ENCODE measurements around the gene HS1BP3. TPM values are rescaled to one million over a fixed set of nuclear protein-coding genes. Genes with fewer than 3 reads are reported as not detected.

Gene HS1BP3
- total and polyA plus RNA-seq, 2 of the 13 experiments (the other 11 are each of a cell fraction or from before 2014, with no cell fraction given): 15.2 to 22.0 TPM

DNA sequence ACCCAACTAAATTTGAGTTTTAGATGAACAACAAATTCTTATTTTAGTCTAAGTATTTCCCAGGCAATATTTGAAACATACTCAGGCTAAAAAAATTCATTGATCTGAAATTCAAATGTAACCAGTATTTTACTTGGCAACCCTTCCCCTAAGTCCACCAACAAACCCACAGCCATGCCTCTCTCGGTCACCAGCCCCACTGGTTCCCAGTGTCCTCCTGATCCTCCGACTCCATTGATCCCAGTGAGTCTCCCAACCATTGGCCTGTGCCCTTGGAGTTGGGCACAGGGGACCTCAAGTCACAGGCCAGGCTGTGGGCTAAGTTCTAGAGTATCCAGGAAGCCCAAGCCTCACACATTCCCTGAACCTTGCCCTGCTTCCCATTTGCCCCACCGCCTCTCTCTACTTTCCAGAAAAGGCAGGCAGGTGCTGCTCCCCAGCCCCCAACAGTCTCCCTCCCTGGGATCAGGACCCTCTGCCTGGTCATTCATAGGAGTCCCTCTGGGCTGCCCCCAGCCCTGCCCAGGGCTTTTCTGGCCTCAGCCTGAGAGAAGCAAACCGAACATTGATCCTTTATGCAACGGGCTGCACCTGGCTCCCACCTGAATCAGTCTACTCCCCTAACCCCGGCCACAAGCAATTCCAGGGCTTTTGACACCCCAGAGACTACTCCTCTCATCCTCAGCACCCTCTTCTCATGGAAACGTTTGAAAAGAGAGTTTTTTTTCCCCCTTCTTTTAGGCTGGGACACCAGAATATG is 81.3 kb downstream of the HS1BP3 start (continued):
- TF ChIP-seq ARID2 (CRISPR knock-in tag; IDR thresholded peaks at IDR 0.05; ENCODE audit: borderline replicate concordance) (no peak), KLF16 (CRISPR knock-in tag; IDR thresholded peaks at IDR 0.05) (no peak), ZNF746 (CRISPR knock-in tag; IDR thresholded peaks at IDR 0.05) (no peak), SALL1 (CRISPR knock-in tag; IDR thresholded peaks at IDR 0.05) (peak; percentile 61), ZFP82 (CRISPR knock-in tag; IDR thresholded peaks at IDR 0.05; ENCODE audit: borderline replicate concordance) (no peak), ATF7-NPFF (CRISPR knock-in tag; IDR thresholded peaks at IDR 0.05; ENCODE audit: low read depth) (no peak), SPEN (CRISPR knock-in tag; IDR thresholded peaks at IDR 0.05; ENCODE audit: low read depth) (0 out of 2 replicates have a peak, but pooled peaks have one; percentile 37), SNAI1 (CRISPR knock-in tag; IDR thresholded peaks at IDR 0.05; ENCODE audit: borderline replicate concordance) (no peak), PAF1 (CRISPR knock-in tag; IDR thresholded peaks at IDR 0.05) (no peak), LCORL (IDR thresholded peaks at IDR 0.05) (no peak), LCORL (CRISPR knock-in tag; IDR thresholded peaks at IDR 0.05) (no peak), ZNF816 (CRISPR knock-in tag; IDR thresholded peaks at IDR 0.05; ENCODE audit: borderline replicate concordance) (no peak), NBN (conservative IDR thresholded peaks at IDR 0.05) (no peak)
- TF ChIP-seq, protein P1, sequence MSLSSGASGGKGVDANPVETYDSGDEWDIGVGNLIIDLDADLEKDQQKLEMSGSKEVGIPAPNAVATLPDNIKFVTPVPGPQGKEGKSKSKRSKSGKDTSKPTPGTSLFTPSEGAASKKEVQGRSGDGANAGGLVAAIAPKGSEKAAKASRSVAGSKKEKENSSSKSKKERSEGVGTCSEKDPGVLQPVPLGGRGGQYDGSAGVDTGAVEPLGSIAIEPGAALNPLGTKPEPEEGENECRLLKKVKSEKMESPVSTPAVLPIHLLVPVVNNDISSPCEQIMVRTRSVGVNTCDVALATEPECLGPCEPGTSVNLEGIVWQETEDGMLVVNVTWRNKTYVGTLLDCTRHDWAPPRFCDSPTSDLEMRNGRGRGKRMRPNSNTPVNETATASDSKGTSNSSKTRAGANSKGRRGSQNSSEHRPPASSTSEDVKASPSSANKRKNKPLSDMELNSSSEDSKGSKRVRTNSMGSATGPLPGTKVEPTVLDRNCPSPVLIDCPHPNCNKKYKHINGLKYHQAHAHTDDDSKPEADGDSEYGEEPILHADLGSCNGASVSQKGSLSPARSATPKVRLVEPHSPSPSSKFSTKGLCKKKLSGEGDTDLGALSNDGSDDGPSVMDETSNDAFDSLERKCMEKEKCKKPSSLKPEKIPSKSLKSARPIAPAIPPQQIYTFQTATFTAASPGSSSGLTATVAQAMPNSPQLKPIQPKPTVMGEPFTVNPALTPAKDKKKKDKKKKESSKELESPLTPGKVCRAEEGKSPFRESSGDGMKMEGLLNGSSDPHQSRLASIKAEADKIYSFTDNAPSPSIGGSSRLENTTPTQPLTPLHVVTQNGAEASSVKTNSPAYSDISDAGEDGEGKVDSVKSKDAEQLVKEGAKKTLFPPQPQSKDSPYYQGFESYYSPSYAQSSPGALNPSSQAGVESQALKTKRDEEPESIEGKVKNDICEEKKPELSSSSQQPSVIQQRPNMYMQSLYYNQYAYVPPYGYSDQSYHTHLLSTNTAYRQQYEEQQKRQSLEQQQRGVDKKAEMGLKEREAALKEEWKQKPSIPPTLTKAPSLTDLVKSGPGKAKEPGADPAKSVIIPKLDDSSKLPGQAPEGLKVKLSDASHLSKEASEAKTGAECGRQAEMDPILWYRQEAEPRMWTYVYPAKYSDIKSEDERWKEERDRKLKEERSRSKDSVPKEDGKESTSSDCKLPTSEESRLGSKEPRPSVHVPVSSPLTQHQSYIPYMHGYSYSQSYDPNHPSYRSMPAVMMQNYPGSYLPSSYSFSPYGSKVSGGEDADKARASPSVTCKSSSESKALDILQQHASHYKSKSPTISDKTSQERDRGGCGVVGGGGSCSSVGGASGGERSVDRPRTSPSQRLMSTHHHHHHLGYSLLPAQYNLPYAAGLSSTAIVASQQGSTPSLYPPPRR (CRISPR knock-in tag; IDR thresholded peaks at IDR 0.05; ENCODE audit: borderline replicate concordance): peak; percentile 49; the same call in 1 of the 2 replicates
- TF ChIP-seq, protein P2, sequence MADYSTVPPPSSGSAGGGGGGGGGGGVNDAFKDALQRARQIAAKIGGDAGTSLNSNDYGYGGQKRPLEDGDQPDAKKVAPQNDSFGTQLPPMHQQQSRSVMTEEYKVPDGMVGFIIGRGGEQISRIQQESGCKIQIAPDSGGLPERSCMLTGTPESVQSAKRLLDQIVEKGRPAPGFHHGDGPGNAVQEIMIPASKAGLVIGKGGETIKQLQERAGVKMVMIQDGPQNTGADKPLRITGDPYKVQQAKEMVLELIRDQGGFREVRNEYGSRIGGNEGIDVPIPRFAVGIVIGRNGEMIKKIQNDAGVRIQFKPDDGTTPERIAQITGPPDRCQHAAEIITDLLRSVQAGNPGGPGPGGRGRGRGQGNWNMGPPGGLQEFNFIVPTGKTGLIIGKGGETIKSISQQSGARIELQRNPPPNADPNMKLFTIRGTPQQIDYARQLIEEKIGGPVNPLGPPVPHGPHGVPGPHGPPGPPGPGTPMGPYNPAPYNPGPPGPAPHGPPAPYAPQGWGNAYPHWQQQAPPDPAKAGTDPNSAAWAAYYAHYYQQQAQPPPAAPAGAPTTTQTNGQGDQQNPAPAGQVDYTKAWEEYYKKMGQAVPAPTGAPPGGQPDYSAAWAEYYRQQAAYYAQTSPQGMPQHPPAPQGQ (CRISPR knock-in tag; IDR thresholded peaks at IDR 0.05; ENCODE audit: borderline replicate concordance): no peak
- TF ChIP-seq, protein P3, sequence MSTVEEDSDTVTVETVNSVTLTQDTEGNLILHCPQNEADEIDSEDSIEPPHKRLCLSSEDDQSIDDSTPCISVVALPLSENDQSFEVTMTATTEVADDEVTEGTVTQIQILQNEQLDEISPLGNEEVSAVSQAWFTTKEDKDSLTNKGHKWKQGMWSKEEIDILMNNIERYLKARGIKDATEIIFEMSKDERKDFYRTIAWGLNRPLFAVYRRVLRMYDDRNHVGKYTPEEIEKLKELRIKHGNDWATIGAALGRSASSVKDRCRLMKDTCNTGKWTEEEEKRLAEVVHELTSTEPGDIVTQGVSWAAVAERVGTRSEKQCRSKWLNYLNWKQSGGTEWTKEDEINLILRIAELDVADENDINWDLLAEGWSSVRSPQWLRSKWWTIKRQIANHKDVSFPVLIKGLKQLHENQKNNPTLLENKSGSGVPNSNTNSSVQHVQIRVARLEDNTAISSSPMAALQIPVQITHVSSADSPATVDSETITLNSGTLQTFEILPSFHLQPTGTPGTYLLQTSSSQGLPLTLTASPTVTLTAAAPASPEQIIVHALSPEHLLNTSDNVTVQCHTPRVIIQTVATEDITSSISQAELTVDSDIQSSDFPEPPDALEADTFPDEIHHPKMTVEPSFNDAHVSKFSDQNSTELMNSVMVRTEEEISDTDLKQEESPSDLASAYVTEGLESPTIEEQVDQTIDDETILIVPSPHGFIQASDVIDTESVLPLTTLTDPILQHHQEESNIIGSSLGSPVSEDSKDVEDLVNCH (CRISPR knock-in tag; IDR thresholded peaks at IDR 0.05): no peak
- TF ChIP-seq, protein P4, sequence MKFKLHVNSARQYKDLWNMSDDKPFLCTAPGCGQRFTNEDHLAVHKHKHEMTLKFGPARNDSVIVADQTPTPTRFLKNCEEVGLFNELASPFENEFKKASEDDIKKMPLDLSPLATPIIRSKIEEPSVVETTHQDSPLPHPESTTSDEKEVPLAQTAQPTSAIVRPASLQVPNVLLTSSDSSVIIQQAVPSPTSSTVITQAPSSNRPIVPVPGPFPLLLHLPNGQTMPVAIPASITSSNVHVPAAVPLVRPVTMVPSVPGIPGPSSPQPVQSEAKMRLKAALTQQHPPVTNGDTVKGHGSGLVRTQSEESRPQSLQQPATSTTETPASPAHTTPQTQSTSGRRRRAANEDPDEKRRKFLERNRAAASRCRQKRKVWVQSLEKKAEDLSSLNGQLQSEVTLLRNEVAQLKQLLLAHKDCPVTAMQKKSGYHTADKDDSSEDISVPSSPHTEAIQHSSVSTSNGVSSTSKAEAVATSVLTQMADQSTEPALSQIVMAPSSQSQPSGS (CRISPR knock-in tag; IDR thresholded peaks at IDR 0.05): no peak

Data from HepG2 (cell line).